NAMALWA (cell line): ENCODE data around the gene USP4.
"Not testable (repeated sequence)": the region's sequence is repeated elsewhere in the genome, so short reads cannot be mapped to it uniquely, and the experiment has no call there.

Experiments
- DNase-seq: peaks from one replicate; pipeline ENCODE4 v3.0.0-alpha.2; 2015; ENCODE audit warnings: low spot score

The USP4 gene

GRCh38 chr3:49349348-49350114, 9.7 kb upstream of the USP4 start:
- no peak for DNase-seq

- DNase-seq, result not testable (repeated sequence)
Measured at GRCh38 chr3:49348361-49348760, 8.5 kb upstream of the USP4 start.

GRCh38 chr3:49346797-49347251, 7.0 kb upstream of the USP4 start:
- no peak for DNase-seq

GRCh38 chr3:49343163-49343562, 3.3 kb upstream of the USP4 start:
- DNase-seq, result no peak

- DNase-seq, result no peak
Measured at GRCh38 chr3:49341996-49342395, 2.1 kb upstream of the USP4 start.

GRCh38 chr3:49339581-49339940, 292 bp downstream of the USP4 start:
- no peak for DNase-seq

GRCh38 chr3:49333916-49334633, 5.8 kb downstream of the USP4 start:
- no peak for DNase-seq

- no peak for DNase-seq
Measured at GRCh38 chr3:49333091-49333490, 6.8 kb downstream of the USP4 start.

GRCh38 chr3:49329186-49329585, 10.7 kb downstream of the USP4 start:
- no peak for DNase-seq

GRCh38 chr3:49328350-49328749, 11.5 kb downstream of the USP4 start:
- DNase-seq, result not testable (repeated sequence)

- DNase-seq, result peak; percentile 10
Measured at GRCh38 chr3:49327485-49327884, 12.4 kb downstream of the USP4 start.

GRCh38 chr3:49324768-49325167, 15.1 kb downstream of the USP4 start:
- DNase-seq, result no peak

GRCh38 chr3:49316696-49317457, 23.0 kb downstream of the USP4 start:
- DNase-seq, result no peak

GRCh38 chr3:49313896-49314688, 25.8 kb downstream of the USP4 start:
- no peak for DNase-seq

GRCh38 chr3:49311283-49311682, 28.6 kb downstream of the USP4 start:
- DNase-seq, result no peak

- no peak for DNase-seq
Measured at GRCh38 chr3:49310677-49311076, 29.2 kb downstream of the USP4 start.

- DNase-seq, result no peak
Measured at GRCh38 chr3:49305608-49306007, 34.2 kb downstream of the USP4 start.

GRCh38 chr3:49302613-49303012, 37.2 kb downstream of the USP4 start:
- DNase-seq, result no peak

GRCh38 chr3:49300595-49300994, 39.3 kb downstream of the USP4 start:
- no peak for DNase-seq

GRCh38 chr3:49298511-49298910, 41.3 kb downstream of the USP4 start:
- DNase-seq, result no peak

- DNase-seq, result no peak
Measured at GRCh38 chr3:49296781-49297411, 43.0 kb downstream of the USP4 start.
